ENCODE results near the gene OTOA. TPM values are rescaled to one million over a fixed set of nuclear protein-coding genes. Genes with fewer than 3 reads are reported as not detected.

The OTOA gene
- total and polyA plus RNA-seq, 2 donors (not counting 3 experiments of a cell fraction or from before 2014, with no cell fraction given), result 0.22 TPM; not detected in 1

DNA sequence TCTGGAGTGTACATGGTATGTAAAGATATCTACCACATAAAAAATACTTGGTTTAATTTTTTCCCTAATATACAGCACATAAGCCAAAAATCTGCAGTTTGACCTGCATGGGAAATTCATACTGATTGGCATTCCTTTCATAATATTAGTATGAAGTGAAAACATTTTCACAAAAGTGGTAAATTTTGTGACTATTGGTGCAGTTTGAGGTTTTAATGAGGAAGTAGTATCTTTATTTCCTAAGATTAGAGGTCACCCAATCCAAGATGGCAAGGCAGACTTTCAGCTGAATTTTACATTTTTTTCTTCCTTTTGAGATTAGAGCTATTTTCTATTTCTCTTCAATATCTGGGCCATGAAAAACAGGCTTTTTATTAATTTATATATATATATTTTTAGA is 43.2 kb upstream of the OTOA start:
- no peak for FAIRE-seq
- no TSS peak for BruUV-seq (replicated peaks)
- intact Hi-C loops (cut with micrococcal nuclease), result loop anchor here (10.0 kb wide), 1 partner anchor 1444 kb away; no protein-coding TSS in a partner anchor

DNA sequence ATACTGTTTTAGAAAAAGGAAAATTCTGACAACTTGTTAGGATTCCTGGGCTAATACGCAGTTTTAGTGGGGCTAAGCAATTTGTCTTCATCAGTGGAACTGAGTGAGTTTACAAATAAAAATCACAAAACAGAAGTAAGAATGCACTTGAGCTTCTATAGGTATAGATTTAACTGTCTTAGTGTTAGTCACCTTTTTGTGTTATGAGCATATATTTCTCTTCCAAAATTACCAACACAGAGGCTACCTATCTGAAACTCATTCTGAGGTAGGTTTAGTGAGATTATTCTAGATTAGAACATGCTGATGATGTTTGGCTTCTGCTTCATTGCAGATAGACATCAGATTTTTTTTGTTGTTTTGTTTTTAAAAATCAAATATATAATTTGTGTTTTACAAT is 41.2 kb upstream of the OTOA start:
- H3K27me3 ChIP-seq (ENCODE audit: control insufficient read depth in 2 of 2, insufficient read depth in 2 of 2, low read length in 2 of 2), result no peaks in the 10 kb centered on the region
- no peaks in the 10 kb centered on the region for H4K20me1 ChIP-seq (replicated peaks; ENCODE audit: control insufficient read depth, extremely low read depth, insufficient read depth, low read length)
- no peaks in the 10 kb centered on the region for H3K9me3 ChIP-seq (replicated peaks; ENCODE audit: control insufficient read depth, insufficient read depth, low read length)
- no TSS peak for BruUV-seq (replicated peaks)
- intact Hi-C loops (cut with micrococcal nuclease) (loop anchor here (10.0 kb wide), 1 partner anchor 1442 kb away; no protein-coding TSS in a partner anchor), dilution Hi-C loops (cut with MboI; ENCODE audit: extremely low pct_ligation_motif_present, low sequenced_read_pairs) (no loop called here)
- FAIRE-seq, result no peak
- POLR2A ChIA-PET, result no interaction called here
- no peak overlapping the region for H2AFZ ChIP-seq (ENCODE audit: low read depth, low read length)
- TF ChIP-seq MYC (IDR thresholded peaks at IDR 0.05; ENCODE audit: low read depth, low read length), result no peak
- TF ChIP-seq FOS (IDR thresholded peaks at IDR 0.05; ENCODE audit: borderline replicate concordance, insufficient read depth, low read length), result no peak
- TF ChIP-seq EZH2 (IDR thresholded peaks at IDR 0.05; ENCODE audit: borderline replicate concordance, low read depth, low read length, severe bottlenecking), result no peak
- no peak for TF ChIP-seq GATA2 (IDR thresholded peaks at IDR 0.05; ENCODE audit: insufficient read depth, insufficient read length, low read depth, low read length)
- no peak for TF ChIP-seq POLR2AphosphoS5 (IDR thresholded peaks at IDR 0.05; ENCODE audit: insufficient read depth, low read depth, low read length)
- TF ChIP-seq, protein P1, sequence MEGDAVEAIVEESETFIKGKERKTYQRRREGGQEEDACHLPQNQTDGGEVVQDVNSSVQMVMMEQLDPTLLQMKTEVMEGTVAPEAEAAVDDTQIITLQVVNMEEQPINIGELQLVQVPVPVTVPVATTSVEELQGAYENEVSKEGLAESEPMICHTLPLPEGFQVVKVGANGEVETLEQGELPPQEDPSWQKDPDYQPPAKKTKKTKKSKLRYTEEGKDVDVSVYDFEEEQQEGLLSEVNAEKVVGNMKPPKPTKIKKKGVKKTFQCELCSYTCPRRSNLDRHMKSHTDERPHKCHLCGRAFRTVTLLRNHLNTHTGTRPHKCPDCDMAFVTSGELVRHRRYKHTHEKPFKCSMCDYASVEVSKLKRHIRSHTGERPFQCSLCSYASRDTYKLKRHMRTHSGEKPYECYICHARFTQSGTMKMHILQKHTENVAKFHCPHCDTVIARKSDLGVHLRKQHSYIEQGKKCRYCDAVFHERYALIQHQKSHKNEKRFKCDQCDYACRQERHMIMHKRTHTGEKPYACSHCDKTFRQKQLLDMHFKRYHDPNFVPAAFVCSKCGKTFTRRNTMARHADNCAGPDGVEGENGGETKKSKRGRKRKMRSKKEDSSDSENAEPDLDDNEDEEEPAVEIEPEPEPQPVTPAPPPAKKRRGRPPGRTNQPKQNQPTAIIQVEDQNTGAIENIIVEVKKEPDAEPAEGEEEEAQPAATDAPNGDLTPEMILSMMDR (IDR thresholded peaks at IDR 0.05; ENCODE audit: extremely low read depth in 1 of 2, insufficient read depth in 1 of 2, low read depth in 1 of 2, low read length in 2 of 2), result no peak
- TF ChIP-seq POLR2A (IDR thresholded peaks at IDR 0.05; ENCODE audit: low read depth, low read length), result no peak
- TF ChIP-seq, protein P2, sequence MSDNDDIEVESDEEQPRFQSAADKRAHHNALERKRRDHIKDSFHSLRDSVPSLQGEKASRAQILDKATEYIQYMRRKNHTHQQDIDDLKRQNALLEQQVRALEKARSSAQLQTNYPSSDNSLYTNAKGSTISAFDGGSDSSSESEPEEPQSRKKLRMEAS (IDR thresholded peaks at IDR 0.05; ENCODE audit: insufficient read depth, insufficient read length), result no peak
- no peak for TF ChIP-seq JUN (IDR thresholded peaks at IDR 0.05; ENCODE audit: borderline replicate concordance, insufficient read depth, insufficient read length, low read depth)
- H3K27ac ChIP-seq (ENCODE audit: insufficient read depth, low read depth, low read length), result no peak overlapping the region
- peaks cover 6% of the 10 kb centered on the region for H3K79me2 ChIP-seq (ENCODE audit: control insufficient read depth, insufficient read depth, low read length)
- no peaks in the 10 kb centered on the region for H3K9me1 ChIP-seq (replicated peaks; ENCODE audit: control insufficient read depth, extremely low read depth, insufficient read depth, low read length)
- CTCF ChIA-PET, result interaction anchor here (1.2 kb wide), 1 partner anchor 9 kb away, joined by 3 read pairs; no protein-coding TSS in a partner anchor
- H3K4me2 ChIP-seq (ENCODE audit: insufficient read depth, low read length), result no peak overlapping the region
- peaks cover 2 to 4% of the 10 kb centered on the region in 2 experiments for H3K36me3 ChIP-seq (ENCODE audit: control insufficient read depth in 2 of 2, extremely low read depth in 1 of 2, insufficient read depth in 2 of 2, low read length in 2 of 2)
- H3K9ac ChIP-seq (replicated peaks; ENCODE audit: extremely low read depth, insufficient read depth, low read length), result no peak overlapping the region
- no peak overlapping the region for H3K4me3 ChIP-seq (replicated peaks in 1 of 3; ENCODE audit: insufficient read depth in 1 of 3, low read depth in 1 of 3, low read length in 3 of 3)
- no peak for DNase-seq (ENCODE audit: low read depth, low spot score)
- peaks cover 14% of the 10 kb centered on the region for H3K4me1 ChIP-seq (ENCODE audit: control insufficient read depth, extremely low read depth, insufficient read depth, low read length)

More for the DNA sequence above, 43.2 kb upstream of the OTOA start:
- Histone ChIP-seq H3K9ac (replicated peaks; ENCODE audit: extremely low read depth, insufficient read depth, low read length) (no peak overlapping the region), H3K9me1 (replicated peaks; ENCODE audit: control insufficient read depth, extremely low read depth, insufficient read depth, low read length) (no peaks in the 10 kb centered on the region), H4K20me1 (replicated peaks; ENCODE audit: control insufficient read depth, extremely low read depth, insufficient read depth, low read length) (no peaks in the 10 kb centered on the region), H3K4me1 (ENCODE audit: control insufficient read depth, extremely low read depth, insufficient read depth, low read length) (no peaks in the 10 kb centered on the region), H3K27me3 (ENCODE audit: control insufficient read depth in 2 of 2, insufficient read depth in 2 of 2, low read length in 2 of 2) (no peaks in the 10 kb centered on the region), H3K36me3 (ENCODE audit: control insufficient read depth in 2 of 2, extremely low read depth in 1 of 2, insufficient read depth in 2 of 2, low read length in 2 of 2) (peaks cover 2 to 7% of the 10 kb centered on the region in 2 experiments), H2AFZ (ENCODE audit: low read depth, low read length) (no peak overlapping the region), H3K27ac (ENCODE audit: insufficient read depth, low read depth, low read length) (no peak overlapping the region), H3K9me3 (replicated peaks; ENCODE audit: control insufficient read depth, insufficient read depth, low read length) (no peaks in the 10 kb centered on the region), H3K79me2 (ENCODE audit: control insufficient read depth, insufficient read depth, low read length) (peaks cover 17% of the 10 kb centered on the region), H3K4me3 (replicated peaks in 1 of 3; ENCODE audit: insufficient read depth in 1 of 3, low read depth in 1 of 3, low read length in 3 of 3) (no peak overlapping the region), H3K4me2 (ENCODE audit: insufficient read depth, low read length) (no peak overlapping the region)
- no peak for DNase-seq (ENCODE audit: low read depth, low spot score)
- dilution Hi-C loops (cut with MboI; ENCODE audit: extremely low pct_ligation_motif_present, low sequenced_read_pairs), result no loop called here
- CTCF ChIA-PET, result interaction anchor here (0.6 to 1.9 kb wide), 4 partner anchors 17 to 1462 kb away, joined by 3 to 7 read pairs (median 3); no protein-coding TSS in a partner anchor
- POLR2A ChIA-PET, result no interaction called here
- TF ChIP-seq MYC (IDR thresholded peaks at IDR 0.05; ENCODE audit: low read depth, low read length), result no peak
- no peak for TF ChIP-seq POLR2AphosphoS5 (IDR thresholded peaks at IDR 0.05; ENCODE audit: insufficient read depth, low read depth, low read length)
- TF ChIP-seq, protein P2 (IDR thresholded peaks at IDR 0.05; ENCODE audit: insufficient read depth, insufficient read length), result no peak
- no peak for TF ChIP-seq EZH2 (IDR thresholded peaks at IDR 0.05; ENCODE audit: borderline replicate concordance, low read depth, low read length, severe bottlenecking)

Data from endothelial cell of umbilical vein (primary cell).